ENCODE results near the gene KMT2E. TPM values are rescaled to one million over a fixed set of nuclear protein-coding genes. Genes with fewer than 3 reads are reported as not detected.

The KMT2E gene
- total RNA-seq, 2 donors from 2014 or later = 48.5 to 67.2 TPM

GRCh38 chr7:104979167-104979841, 34.7 kb upstream of the KMT2E start:
- Histone ChIP-seq H3K36me3 (replicated peaks in 1 of 2; ENCODE audit: insufficient read depth in 1 of 2, low read depth in 2 of 2) (no peaks in the 10 kb centered on the region), H3K27me3 (no peaks in the 10 kb centered on the region), H3K27ac (peak overlapping the region in 3 of 4 donors; percentile 35 to 67 (median 56)), H3K4me1 (peaks cover 65% of the 10 kb centered on the region), H3K4me3 (no peak overlapping the region), H3K9me3 (no peaks in the 10 kb centered on the region)
- DNase-seq (no peak), ATAC-seq (no peak)
- intact Hi-C loops (cut with DNase I) = no loop called here
- WGBS, 2 donors = 38 to 48% methylated on average over 4 of the region's 4 CpGs
- TF ChIP-seq POLR2A (IDR thresholded peaks at IDR 0.05) (no peak), CTCF (IDR thresholded peaks at IDR 0.05) (no peak)

GRCh38 chr7:104980440-104980839, 33.6 kb upstream of the KMT2E start:
- Histone ChIP-seq H3K27ac (peak overlapping the region in 1 of 4 donors; percentile 56), H3K9me3 (no peaks in the 10 kb centered on the region), H3K4me1 (peaks cover 76% of the 10 kb centered on the region), H3K27me3 (no peaks in the 10 kb centered on the region), H3K4me3 (no peak overlapping the region), H3K36me3 (replicated peaks in 1 of 2; ENCODE audit: insufficient read depth in 1 of 2, low read depth in 2 of 2) (no peaks in the 10 kb centered on the region)
- ATAC-seq (no peak), DNase-seq (no peak)
- intact Hi-C loops (cut with DNase I) = no loop called here
- TF ChIP-seq CTCF (IDR thresholded peaks at IDR 0.05) (no peak), POLR2A (IDR thresholded peaks at IDR 0.05) (no peak)
- 65 to 69% methylated on average over 5 of the region's 5 CpGs for WGBS, 2 donors

GRCh38 chr7:104980841-104981671, 32.9 kb upstream of the KMT2E start:
- Histone ChIP-seq H3K27me3 (no peaks in the 10 kb centered on the region), H3K36me3 (replicated peaks in 1 of 2; ENCODE audit: insufficient read depth in 1 of 2, low read depth in 2 of 2) (no peaks in the 10 kb centered on the region), H3K4me1 (peaks cover 81% of the 10 kb centered on the region), H3K27ac (peak overlapping the region in 1 of 4 donors; percentile 13), H3K4me3 (no peak overlapping the region), H3K9me3 (no peaks in the 10 kb centered on the region)
- ATAC-seq (no peak), DNase-seq (no peak)
- intact Hi-C loops (cut with DNase I) = no loop called here
- WGBS, 2 donors = 19 to 24% methylated on average over 4 of the region's 4 CpGs
- TF ChIP-seq POLR2A (IDR thresholded peaks at IDR 0.05) = no peak
- TF ChIP-seq CTCF (IDR thresholded peaks at IDR 0.05) = peak; percentile 42 to 77 (median 72)

- no peak overlapping the region for H3K4me3 ChIP-seq
- no peaks in the 10 kb centered on the region for H3K36me3 ChIP-seq (replicated peaks in 1 of 2; ENCODE audit: insufficient read depth in 1 of 2, low read depth in 2 of 2)
- intact Hi-C loops (cut with DNase I) = no loop called here
- peaks cover 81% of the 10 kb centered on the region for H3K4me1 ChIP-seq
- 27 to 29% methylated on average over 1 of the region's 1 CpG for WGBS, 2 donors
- no peaks in the 10 kb centered on the region for H3K9me3 ChIP-seq
- H3K27ac ChIP-seq = no peak overlapping the region
- TF ChIP-seq POLR2A (IDR thresholded peaks at IDR 0.05) (no peak), CTCF (IDR thresholded peaks at IDR 0.05) (no peak)
- DNase-seq = no peak
- ATAC-seq = no peak
- no peaks in the 10 kb centered on the region for H3K27me3 ChIP-seq
Observed at GRCh38 chr7:104981672-104982037, 32.4 kb upstream of the KMT2E start.
